Breast epithelium (tissue), 3 donors: ENCODE measurements around the gene ARHGAP18.

Experiments
- CTCF ChIP-seq, 3 donors: fragments of 450-650 bp; IDR thresholded peaks; one replicate each; pipeline ENCODE4 v1.5.1; 2016 to 2017; ENCODE audit warnings: antibody characterized with exemption in 3 of 3, mild to moderate bottlenecking in 3 of 3, moderate library complexity in 3 of 3
- POLR2A ChIP-seq: fragments of 450-650 bp; IDR thresholded peaks from one replicate; pipeline ENCODE4 v1.6.1; 2016; ENCODE audit warnings: antibody characterized with exemption, mild to moderate bottlenecking, moderate library complexity

- TF ChIP-seq CTCF (IDR thresholded peaks at IDR 0.05) (no peak), POLR2A (no peak)
Observed at GRCh38 chr6:129680633-129681032, 29.3 kb downstream of the ARHGAP18 start.
